ENCODE results near the gene TFPI.

- TF ChIP-seq CTCF (IDR thresholded peaks at IDR 0.05; ENCODE audit: poor library complexity), result no peak
- TF ChIP-seq EZH2 (IDR thresholded peaks at IDR 0.05; ENCODE audit: borderline replicate concordance), result no peak
These were observed 21.7 kb downstream of the TFPI start for GRCh38 chr2:187532333-187533120.

All from hepatocyte (in vitro differentiated cells).